A172 (cell line): Measurements from ENCODE around the gene ZNF326. TPM values are rescaled to one million over a fixed set of nuclear protein-coding genes. Genes with fewer than 3 reads are reported as not detected.

Experiments
- DNase-seq: peaks from one replicate; pipeline ENCODE4 v3.0.0-alpha.2; 2015; ENCODE audit warnings: low spot score
- total RNA-seq: library from RNA; depleted of rRNA; stranded (reverse); fragments of >200 nt; shearing (Covaris generic); gene quantifications from 2 replicates; pipeline ENCODE4 v1.2.3, GENCODE V29; 2014; rRNA removed

Gene ZNF326
- total RNA-seq, 1 experiment from 2014 or later: 1.2 TPM

GRCh38 chr1:90068611-90069280, 73.8 kb downstream of the ZNF326 start:
- no peak for DNase-seq

GRCh38 chr1:90074137-90074536, 79.2 kb downstream of the ZNF326 start:
- DNase-seq: no peak

GRCh38 chr1:90074566-90074965, 79.7 kb downstream of the ZNF326 start:
- no peak for DNase-seq

GRCh38 chr1:90074970-90075391, 80.1 kb downstream of the ZNF326 start:
- no peak for DNase-seq

- DNase-seq: no peak
Observed at GRCh38 chr1:90083995-90084394, 89.1 kb downstream of the ZNF326 start.

Other genes with a start within 250 kb of the ZNF326 start
- 9.8 and 17.5 TPM in 2 replicates for gene LRRC8D, start 174.1 kb upstream of the ZNF326 start, total RNA-seq